ENCODE data around the gene MUTYH.

Gene MUTYH

GRCh38 chr1:45356186-45356585 lies 15.9 kb upstream of the MUTYH start:
- no peak for DNase-seq
- Histone ChIP-seq H3K27me3 (replicated peaks) (no peaks in the 10 kb centered on the region), H3K27ac (no peak overlapping the region), H3K36me3 (replicated peaks) (no peaks in the 10 kb centered on the region), H3K4me3 (ENCODE audit: low read depth, low read length) (no peak overlapping the region)
- in situ Hi-C loops (cut with HindIII; ENCODE audit: low pct_ligation_motif_present, low sequenced_read_pairs): no loop called here
- TF ChIP-seq CTCF (IDR thresholded peaks at IDR 0.05; ENCODE audit: low read depth, low read length, missing control alignments): no peak

- DNase-seq: no peak
Measured at GRCh38 chr1:45355683-45356082, 15.4 kb upstream of the MUTYH start.

DNA sequence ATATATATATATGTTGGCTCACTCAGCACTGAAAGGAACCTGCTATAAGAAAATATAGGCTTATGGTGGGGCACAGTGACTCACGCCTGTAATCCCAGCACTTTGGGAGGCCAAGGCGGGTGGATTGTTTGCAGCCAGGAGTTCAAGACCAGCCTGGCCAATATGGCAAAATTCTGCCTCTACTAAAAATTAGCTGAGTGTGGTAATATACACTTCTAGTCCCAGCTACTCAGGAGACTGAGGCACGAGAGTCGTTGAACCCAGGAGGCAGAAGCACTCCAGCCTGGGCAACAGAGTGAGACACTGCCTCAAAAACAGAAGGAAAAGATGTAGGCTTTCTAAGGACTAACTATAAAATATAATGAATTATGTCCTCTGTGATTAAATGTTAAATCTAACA lies 14.6 kb upstream of the MUTYH start:
- no peak overlapping the region for H3K27ac ChIP-seq
- H3K36me3 ChIP-seq (replicated peaks): no peaks in the 10 kb centered on the region
- TF ChIP-seq CTCF (IDR thresholded peaks at IDR 0.05; ENCODE audit: low read depth, low read length, missing control alignments): no peak
- no peak overlapping the region for H3K4me3 ChIP-seq (ENCODE audit: low read depth, low read length)
- H3K27me3 ChIP-seq (replicated peaks): no peaks in the 10 kb centered on the region
- in situ Hi-C loops (cut with HindIII; ENCODE audit: low pct_ligation_motif_present, low sequenced_read_pairs): no loop called here
- DNase-seq: no peak

More at GRCh38 chr1:45355683-45356082, 15.4 kb upstream of the MUTYH start:
- no peak for TF ChIP-seq CTCF (IDR thresholded peaks at IDR 0.05; ENCODE audit: low read depth, low read length, missing control alignments)
- no peaks in the 10 kb centered on the region for H3K27me3 ChIP-seq (replicated peaks)
- in situ Hi-C loops (cut with HindIII; ENCODE audit: low pct_ligation_motif_present, low sequenced_read_pairs): no loop called here
- no peak overlapping the region for H3K4me3 ChIP-seq (ENCODE audit: low read depth, low read length)
- H3K27ac ChIP-seq: no peak overlapping the region
- no peaks in the 10 kb centered on the region for H3K36me3 ChIP-seq (replicated peaks)

DNA sequence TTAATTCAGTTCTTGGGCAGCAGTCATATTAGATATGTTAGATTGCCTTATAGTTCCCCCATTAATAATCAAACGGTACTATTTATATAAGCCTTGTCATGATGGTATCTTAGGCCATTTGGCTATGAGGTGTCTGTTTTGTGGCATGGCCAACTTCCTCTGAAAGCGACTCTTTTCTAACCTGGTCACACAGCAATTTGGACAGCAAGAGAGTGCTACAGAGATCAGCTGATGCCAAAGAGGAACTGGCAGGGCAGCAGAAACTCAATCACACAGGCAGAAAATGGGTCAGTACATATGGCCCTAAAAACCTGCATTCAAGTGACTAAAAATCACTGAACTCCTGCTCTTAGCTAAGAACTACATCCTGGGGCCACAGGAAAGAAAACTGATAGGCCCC lies 13.4 kb upstream of the MUTYH start:
- no peak for DNase-seq
- H3K36me3 ChIP-seq (replicated peaks): no peaks in the 10 kb centered on the region
- H3K27ac ChIP-seq: no peak overlapping the region
- in situ Hi-C loops (cut with HindIII; ENCODE audit: low pct_ligation_motif_present, low sequenced_read_pairs): no loop called here
- TF ChIP-seq CTCF (IDR thresholded peaks at IDR 0.05; ENCODE audit: low read depth, low read length, missing control alignments): no peak
- no peaks in the 10 kb centered on the region for H3K27me3 ChIP-seq (replicated peaks)
- no peak overlapping the region for H3K4me3 ChIP-seq (ENCODE audit: low read depth, low read length)

DNA sequence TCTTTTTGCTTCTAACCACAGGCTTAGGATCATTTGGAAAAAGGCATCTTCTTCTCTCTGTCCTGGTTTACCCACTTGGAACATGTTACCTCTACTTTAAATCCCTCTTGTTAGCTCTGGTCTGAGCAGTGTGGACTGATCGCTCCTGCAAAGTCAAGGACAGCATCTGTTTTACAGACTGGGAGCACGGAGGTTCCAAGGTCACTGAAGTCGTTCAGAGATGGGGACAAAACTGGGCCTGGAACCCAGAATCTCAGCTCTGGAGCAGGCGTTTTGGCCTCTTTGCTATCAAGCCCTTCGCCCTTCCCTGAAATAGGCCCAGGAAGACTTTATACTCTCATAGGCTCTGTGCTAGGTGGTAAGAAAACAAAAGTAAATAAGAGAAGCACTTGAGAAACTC lies 11.3 kb upstream of the MUTYH start:
- no peak overlapping the region for H3K27ac ChIP-seq
- no peak overlapping the region for H3K4me3 ChIP-seq (ENCODE audit: low read depth, low read length)
- H3K36me3 ChIP-seq (replicated peaks): no peaks in the 10 kb centered on the region
- in situ Hi-C loops (cut with HindIII; ENCODE audit: low pct_ligation_motif_present, low sequenced_read_pairs): no loop called here
- H3K27me3 ChIP-seq (replicated peaks): no peaks in the 10 kb centered on the region
- TF ChIP-seq CTCF (IDR thresholded peaks at IDR 0.05; ENCODE audit: low read depth, low read length, missing control alignments): no peak
- DNase-seq: no peak

DNA sequence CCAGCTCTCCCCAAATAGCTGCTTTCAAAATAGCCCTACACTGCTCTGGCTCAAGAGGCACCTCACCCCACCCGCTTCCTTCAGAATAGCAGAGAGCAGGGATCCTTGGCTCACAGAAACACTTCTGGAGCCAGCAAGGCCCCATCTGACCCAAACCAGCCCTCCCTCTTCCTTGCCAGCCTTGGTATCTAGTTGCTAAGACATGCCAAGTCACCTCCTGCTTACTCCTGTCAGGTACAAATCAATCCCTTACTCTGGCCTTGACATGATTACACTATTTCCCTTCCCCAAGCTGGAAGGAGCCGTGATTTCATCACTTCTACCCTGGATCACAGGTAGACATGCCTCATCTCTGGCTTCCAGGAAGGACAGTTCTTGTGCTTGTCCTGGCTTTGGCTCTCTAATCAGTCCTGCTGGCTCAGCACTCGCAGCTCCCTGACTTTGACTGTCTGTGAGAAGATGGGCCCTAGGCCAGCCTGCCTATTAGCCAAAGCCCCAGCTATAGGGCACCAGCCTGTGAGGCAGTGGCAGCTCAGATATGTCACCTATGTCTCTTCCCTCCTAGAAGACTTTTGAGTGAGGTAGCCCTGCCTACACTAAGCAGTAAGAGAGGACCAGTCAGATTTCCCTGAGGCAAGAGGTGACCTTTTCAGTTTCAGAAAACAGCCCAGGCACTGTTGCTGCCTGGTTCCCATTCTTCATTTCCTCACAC lies 8.9 kb upstream of the MUTYH start:
- Histone ChIP-seq H3K36me3 (replicated peaks) (no peaks in the 10 kb centered on the region), H3K27ac (no peak overlapping the region), H3K27me3 (replicated peaks) (no peaks in the 10 kb centered on the region), H3K4me3 (ENCODE audit: low read depth, low read length) (no peak overlapping the region)
- in situ Hi-C loops (cut with HindIII; ENCODE audit: low pct_ligation_motif_present, low sequenced_read_pairs): no loop called here
- TF ChIP-seq CTCF (IDR thresholded peaks at IDR 0.05; ENCODE audit: low read depth, low read length, missing control alignments): no peak
- DNase-seq: no peak
